CD8-positive, alpha-beta memory T cell (primary cell): Measurements from ENCODE around the gene PATJ. TPM values are rescaled to one million over a fixed set of nuclear protein-coding genes. Genes with fewer than 3 reads are reported as not detected.
A peak's percentile ranks its signal among the peaks of the same experiment; 100 is the strongest.

Experiments
- CTCF ChIA-PET: fragments of 350-600 bp; sonication (Branson Sonifier 250); formaldehyde crosslinking; loops from one replicate; lab custom pipeline; 2021; ENCODE audit warnings: antibody characterized with exemption; lab: Charles Lee
- POLR2A ChIA-PET: fragments of 350-600 bp; sonication (Branson Sonifier 250); formaldehyde crosslinking; loops from one replicate; lab custom pipeline; 2021; ENCODE audit warnings: antibody characterized with exemption; lab: Charles Lee
- DNase-seq, 5 donors: peaks; one replicate each; pipeline versions ENCODE4 v3.0.0 to v3.0.0-alpha.2; 2020 to 2022; ENCODE audit warnings: mixed read lengths in 1 of 5
- H3K27ac ChIP-seq: one replicate; pipeline ENCODE4 v1.7.0; 2013; ENCODE audit warnings: low read depth, mild to moderate bottlenecking, low read length, moderate library complexity
- H3K27me3 ChIP-seq: 2 replicates; pipeline ENCODE4 v1.7.0; 2013; ENCODE audit warnings: low read length, mild to moderate bottlenecking; ENCODE audit not compliant: insufficient read depth, poor library complexity, severe bottlenecking
- H3K36me3 ChIP-seq: 2 replicates; pipeline ENCODE4 v1.7.0; 2013; ENCODE audit warnings: mild to moderate bottlenecking, low read length, moderate library complexity; ENCODE audit not compliant: insufficient read depth
- H3K4me1 ChIP-seq: 2 replicates; pipeline ENCODE4 v1.7.0; 2013; ENCODE audit warnings: mild to moderate bottlenecking, low read length, moderate library complexity; ENCODE audit not compliant: insufficient read depth
- H3K4me3 ChIP-seq: 2 replicates; pipeline ENCODE4 v1.7.0; 2013; ENCODE audit warnings: mild to moderate bottlenecking, low read length
- H3K9me3 ChIP-seq: 2 replicates; pipeline ENCODE4 v1.7.0; 2013; ENCODE audit warnings: mild to moderate bottlenecking, low read length
- H3K27ac Mint-ChIP-seq, 8 donors: one replicate each; pipeline ENCODE4 v1.8.0; 2020 to 2021; ENCODE audit warnings: mixed read lengths in 8 of 8, mild to moderate bottlenecking in 6 of 8, inconsistent platforms in 3 of 8, moderate library complexity in 3 of 8
- H3K27me3 Mint-ChIP-seq, 2 donors: one replicate each; pipeline ENCODE4 v1.8.0; 2020 to 2021; ENCODE audit warnings: mixed read lengths in 2 of 2, mild to moderate bottlenecking in 1 of 2, moderate library complexity in 1 of 2
- H3K36me3 Mint-ChIP-seq, 3 donors: one replicate each; pipeline ENCODE4 v1.8.0; 2020 to 2021; ENCODE audit warnings: mixed read lengths in 3 of 3, inconsistent platforms in 1 of 3, mild to moderate bottlenecking in 1 of 3
- H3K4me1 Mint-ChIP-seq, 3 donors: one replicate each; pipeline ENCODE4 v1.8.0; 2020 to 2021; ENCODE audit warnings: mixed read lengths in 3 of 3, inconsistent platforms in 1 of 3, mild to moderate bottlenecking in 1 of 3
- H3K4me3 Mint-ChIP-seq, 7 donors: one replicate each; pipeline ENCODE4 v1.8.0; 2020 to 2021; ENCODE audit warnings: mixed read lengths in 7 of 7, mild to moderate bottlenecking in 6 of 7, moderate library complexity in 4 of 7, inconsistent platforms in 2 of 7
- H3K9me3 Mint-ChIP-seq, 5 donors: one replicate each; pipeline ENCODE4 v1.8.0; 2020 to 2022; ENCODE audit warnings: mixed read lengths in 5 of 5, mild to moderate bottlenecking in 3 of 5, moderate library complexity in 2 of 5, inconsistent platforms in 1 of 5
- polyA plus RNA-seq: library from polyadenylated mRNA; unstranded; fragments of 300-500 nt; fragmentation: Illumina TruSeq; gene quantifications from one replicate; pipeline ENCODE4 v1.2.3, GENCODE V29; 2021
- total RNA-seq, 2 experiments: library from RNA; stranded (reverse); gene quantifications; one replicate each; pipeline ENCODE4 v1.2.3, GENCODE V29; 2021

PATJ gene
- total and polyA plus RNA-seq, 3 experiments from 2014 or later, result 9.8 to 24.4 (median 10.3) TPM

DNA sequence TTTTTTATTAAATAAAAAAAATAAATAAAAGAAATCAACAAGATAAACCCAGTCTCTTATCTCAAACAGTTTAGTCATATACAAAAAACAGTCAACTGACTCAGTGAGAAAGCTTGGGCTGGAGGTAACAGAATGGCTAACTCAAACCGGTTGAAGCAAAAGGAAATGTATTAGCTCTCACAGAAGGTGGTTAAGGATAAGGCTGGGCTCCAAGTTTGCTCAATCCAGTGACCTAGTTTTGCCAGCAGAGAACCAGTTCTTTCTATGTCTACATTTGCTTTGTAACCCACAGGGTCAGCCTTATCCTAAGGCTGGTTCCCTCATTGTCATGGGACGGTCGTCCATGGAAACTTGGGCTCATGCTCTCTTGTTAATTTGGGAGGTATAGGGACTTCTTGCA is 307.9 kb downstream of the PATJ start:
- CTCF ChIA-PET, result no interaction called here

DNA sequence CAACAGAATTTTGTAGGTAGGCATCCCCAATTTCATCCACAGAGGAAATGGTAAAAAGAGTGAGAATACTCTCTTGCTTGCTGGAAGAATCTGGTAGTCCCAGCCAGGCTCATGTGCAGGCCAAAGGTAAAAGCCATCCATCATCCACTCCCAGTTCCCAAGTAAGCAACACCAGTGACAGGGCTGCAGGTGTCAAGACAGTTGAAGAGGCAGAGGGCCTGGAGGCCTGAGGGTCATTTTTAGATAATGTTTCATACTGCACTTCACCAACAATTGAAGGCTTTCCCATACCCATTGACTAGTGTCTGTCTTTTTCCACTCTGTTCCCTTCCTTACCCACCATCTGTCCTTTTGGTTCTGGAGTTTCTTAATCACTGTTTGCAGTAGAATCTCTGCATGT is 310.7 kb downstream of the PATJ start:
- POLR2A ChIA-PET, result no interaction called here
- no peaks in the 10 kb centered on the region for H3K4me1 ChIP-seq
- no peak overlapping the region for H3K27ac Mint-ChIP-seq

More for the DNA sequence above, 307.9 kb downstream of the PATJ start:
- H3K9me3 Mint-ChIP-seq, result no peaks in the 10 kb centered on the region
- no peaks in the 10 kb centered on the region for H3K4me1 ChIP-seq
- H3K4me3 ChIP-seq, result no peak overlapping the region
- H3K27me3 ChIP-seq, result no peaks in the 10 kb centered on the region
- no peaks in the 10 kb centered on the region for H3K9me3 ChIP-seq
- H3K27me3 Mint-ChIP-seq, result no peaks in the 10 kb centered on the region
- DNase-seq, result no peak
- POLR2A ChIA-PET, result no interaction called here
- peaks cover 16 to 64% (median 20%) of the 10 kb centered on the region in 3 donors for H3K36me3 Mint-ChIP-seq
- no peak overlapping the region for H3K27ac ChIP-seq
- peak overlapping the region in 1 of 8 donors; percentile 19 for H3K27ac Mint-ChIP-seq
- no peak overlapping the region for H3K4me3 Mint-ChIP-seq
- no peaks in the 10 kb centered on the region for H3K36me3 ChIP-seq
- H3K4me1 Mint-ChIP-seq, result no peaks in the 10 kb centered on the region

DNA sequence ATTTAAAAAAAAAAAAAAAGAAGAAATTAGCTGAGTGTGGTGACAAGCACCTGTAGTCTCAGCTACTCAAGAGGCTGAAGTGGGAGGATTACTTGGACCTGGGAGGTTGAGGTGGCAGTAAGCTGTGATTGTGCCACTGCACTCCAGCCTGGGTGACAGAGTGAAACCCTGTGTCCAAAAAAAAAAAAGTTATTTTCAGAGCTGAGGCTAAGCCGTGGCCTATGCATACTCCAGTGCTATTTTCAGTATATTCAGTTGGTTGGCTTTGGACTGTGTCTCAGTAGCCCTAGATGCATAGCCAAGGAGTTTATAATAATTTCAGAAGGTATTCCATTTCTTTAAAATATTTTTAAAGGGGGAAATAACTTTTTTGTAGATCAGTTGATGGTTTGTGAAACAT is 311.9 kb downstream of the PATJ start:
- H3K27ac ChIP-seq, result no peak overlapping the region
- H3K27me3 ChIP-seq, result no peaks in the 10 kb centered on the region
- DNase-seq, result no peak
- Mint-ChIP-seq H3K36me3 (peaks cover 12 to 55% (median 19%) of the 10 kb centered on the region in 3 donors), H3K4me1 (no peaks in the 10 kb centered on the region), H3K27ac (no peak overlapping the region), H3K9me3 (no peaks in the 10 kb centered on the region), H3K27me3 (no peaks in the 10 kb centered on the region), H3K4me3 (no peak overlapping the region)
- ChIA-PET CTCF (no interaction called here), POLR2A (no interaction called here)
- H3K9me3 ChIP-seq, result no peaks in the 10 kb centered on the region
- H3K4me1 ChIP-seq, result no peaks in the 10 kb centered on the region
- H3K36me3 ChIP-seq, result no peaks in the 10 kb centered on the region
- no peak overlapping the region for H3K4me3 ChIP-seq

More for the DNA sequence above, 310.7 kb downstream of the PATJ start:
- CTCF ChIA-PET, result no interaction called here
- H3K9me3 ChIP-seq, result no peaks in the 10 kb centered on the region
- no peaks in the 10 kb centered on the region for H3K36me3 ChIP-seq
- no peak for DNase-seq
- H3K9me3 Mint-ChIP-seq, result no peaks in the 10 kb centered on the region
- no peak overlapping the region for H3K4me3 Mint-ChIP-seq
- no peaks in the 10 kb centered on the region for H3K27me3 ChIP-seq
- no peak overlapping the region for H3K27ac ChIP-seq
- no peaks in the 10 kb centered on the region for H3K4me1 Mint-ChIP-seq
- H3K36me3 Mint-ChIP-seq, result peaks cover 12 to 59% (median 20%) of the 10 kb centered on the region in 3 donors
- H3K4me3 ChIP-seq, result no peak overlapping the region
- H3K27me3 Mint-ChIP-seq, result no peaks in the 10 kb centered on the region

DNA sequence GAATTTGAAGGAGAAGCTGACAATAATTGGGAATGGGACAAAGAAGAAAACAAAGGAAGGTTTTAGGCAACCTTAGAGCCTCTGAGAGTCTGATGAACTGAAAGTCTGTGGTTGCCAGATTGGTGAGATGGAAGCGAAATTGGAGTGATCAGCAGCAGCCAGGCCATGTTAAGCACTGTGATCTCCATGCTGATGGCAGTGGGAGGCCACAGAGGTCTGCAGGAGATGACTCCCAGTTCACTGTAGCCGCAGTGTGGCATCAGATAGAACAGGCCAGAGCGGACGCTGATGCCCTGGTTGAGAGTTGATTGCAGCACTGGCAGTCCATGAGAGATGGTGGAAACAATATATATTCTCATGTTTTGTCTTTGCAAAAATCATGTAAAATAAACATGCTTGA is 314.9 kb downstream of the PATJ start:
- no peaks in the 10 kb centered on the region for H3K27me3 ChIP-seq
- no peak overlapping the region for H3K27ac ChIP-seq
- H3K9me3 Mint-ChIP-seq, result no peaks in the 10 kb centered on the region
- CTCF ChIA-PET, result no interaction called here
- no peak overlapping the region for H3K4me3 ChIP-seq
- DNase-seq, result no peak
- H3K27ac Mint-ChIP-seq, result no peak overlapping the region
- no peak overlapping the region for H3K4me3 Mint-ChIP-seq
- H3K4me1 Mint-ChIP-seq, result no peaks in the 10 kb centered on the region
- POLR2A ChIA-PET, result no interaction called here
- H3K27me3 Mint-ChIP-seq, result no peaks in the 10 kb centered on the region
- H3K4me1 ChIP-seq, result no peaks in the 10 kb centered on the region
- no peaks in the 10 kb centered on the region for H3K9me3 ChIP-seq
- peaks cover 3 to 43% (median 11%) of the 10 kb centered on the region in 3 donors for H3K36me3 Mint-ChIP-seq
- no peaks in the 10 kb centered on the region for H3K36me3 ChIP-seq

GRCh38 chr1:62057641-62058290 is 315.5 kb downstream of the PATJ start:
- no peak overlapping the region for H3K4me3 Mint-ChIP-seq
- peaks cover 3 to 40% (median 12%) of the 10 kb centered on the region in 3 donors for H3K36me3 Mint-ChIP-seq
- no peak overlapping the region for H3K27ac Mint-ChIP-seq
- ChIA-PET CTCF (interaction anchor here (1.0 kb wide), 1 partner anchor 10 kb away, joined by 3 read pairs; no protein-coding TSS in a partner anchor), POLR2A (no interaction called here)
- Histone ChIP-seq H3K27me3 (no peaks in the 10 kb centered on the region), H3K4me3 (no peak overlapping the region), H3K4me1 (no peaks in the 10 kb centered on the region), H3K27ac (no peak overlapping the region), H3K36me3 (no peaks in the 10 kb centered on the region), H3K9me3 (no peaks in the 10 kb centered on the region)
- H3K9me3 Mint-ChIP-seq, result no peaks in the 10 kb centered on the region
- no peaks in the 10 kb centered on the region for H3K27me3 Mint-ChIP-seq
- DNase-seq, result no peak
- H3K4me1 Mint-ChIP-seq, result peaks cover 0 to 1% (median 0%) of the 10 kb centered on the region in 3 donors

DNA sequence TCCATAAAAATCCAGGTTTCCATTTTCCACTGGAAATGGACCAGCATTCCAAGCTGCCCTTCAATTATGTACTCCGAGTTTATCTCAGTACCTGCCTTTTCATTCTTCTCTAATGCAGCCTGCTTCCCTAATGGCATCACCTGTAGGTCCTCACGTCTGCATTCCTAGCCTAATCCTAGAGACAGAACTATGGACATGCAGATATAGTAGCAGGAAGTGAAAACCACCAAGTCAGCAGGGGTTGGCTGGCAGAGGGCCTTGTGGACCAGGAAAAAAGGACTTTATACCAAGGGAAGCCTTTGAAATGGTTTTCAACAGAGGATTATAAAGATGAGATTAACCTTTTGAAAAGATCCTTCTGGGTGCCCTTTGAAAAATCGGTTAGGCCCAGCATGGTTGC is 316.7 kb downstream of the PATJ start:
- H3K4me1 Mint-ChIP-seq, result peaks cover 0 to 2% (median 0%) of the 10 kb centered on the region in 3 donors
- H3K36me3 Mint-ChIP-seq, result peaks cover 7 to 37% (median 11%) of the 10 kb centered on the region in 3 donors
- H3K4me3 Mint-ChIP-seq, result no peak overlapping the region
- DNase-seq, result no peak
- no peaks in the 10 kb centered on the region for H3K9me3 ChIP-seq
- ChIA-PET CTCF (no interaction called here), POLR2A (no interaction called here)
- H3K27ac ChIP-seq, result no peak overlapping the region
- H3K36me3 ChIP-seq, result no peaks in the 10 kb centered on the region
- H3K27me3 ChIP-seq, result no peaks in the 10 kb centered on the region
- H3K4me3 ChIP-seq, result no peak overlapping the region
- H3K27me3 Mint-ChIP-seq, result no peaks in the 10 kb centered on the region
- no peaks in the 10 kb centered on the region for H3K9me3 Mint-ChIP-seq
- H3K4me1 ChIP-seq, result no peaks in the 10 kb centered on the region
- no peak overlapping the region for H3K27ac Mint-ChIP-seq

DNA sequence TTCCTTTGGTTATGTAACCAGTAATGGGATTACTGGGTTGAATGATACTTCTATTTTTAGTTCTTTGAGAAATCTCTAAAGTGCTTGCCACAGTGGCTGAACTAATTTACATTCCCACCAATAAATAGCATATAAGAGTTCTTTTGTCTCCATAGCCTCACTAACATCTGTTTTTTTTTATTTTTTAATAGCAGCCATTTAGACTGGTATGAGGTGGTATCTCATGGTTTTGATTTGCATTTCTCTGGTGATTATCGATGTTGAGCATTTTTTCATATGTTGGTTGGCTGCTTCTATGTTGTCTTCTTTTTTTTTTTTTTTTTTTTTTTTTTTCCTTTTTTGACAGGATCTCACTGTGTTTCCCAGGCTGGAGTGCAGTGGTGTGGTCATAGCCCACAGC is 319.8 kb downstream of the PATJ start:
- no peaks in the 10 kb centered on the region for H3K4me1 ChIP-seq
- Mint-ChIP-seq H3K4me1 (peaks cover 0 to 2% (median 0%) of the 10 kb centered on the region in 3 donors), H3K9me3 (peaks cover 0 to 4% (median 2%) of the 10 kb centered on the region in 5 donors), H3K36me3 (peaks cover 21 to 54% (median 21%) of the 10 kb centered on the region in 3 donors), H3K27ac (no peak overlapping the region), H3K27me3 (no peaks in the 10 kb centered on the region), H3K4me3 (no peak overlapping the region)
- no peak overlapping the region for H3K27ac ChIP-seq
- CTCF ChIA-PET, result no interaction called here
- no peaks in the 10 kb centered on the region for H3K36me3 ChIP-seq
- H3K9me3 ChIP-seq, result no peaks in the 10 kb centered on the region
- no peak overlapping the region for H3K4me3 ChIP-seq
- no peak for DNase-seq
- H3K27me3 ChIP-seq, result no peaks in the 10 kb centered on the region
- POLR2A ChIA-PET, result no interaction called here

DNA sequence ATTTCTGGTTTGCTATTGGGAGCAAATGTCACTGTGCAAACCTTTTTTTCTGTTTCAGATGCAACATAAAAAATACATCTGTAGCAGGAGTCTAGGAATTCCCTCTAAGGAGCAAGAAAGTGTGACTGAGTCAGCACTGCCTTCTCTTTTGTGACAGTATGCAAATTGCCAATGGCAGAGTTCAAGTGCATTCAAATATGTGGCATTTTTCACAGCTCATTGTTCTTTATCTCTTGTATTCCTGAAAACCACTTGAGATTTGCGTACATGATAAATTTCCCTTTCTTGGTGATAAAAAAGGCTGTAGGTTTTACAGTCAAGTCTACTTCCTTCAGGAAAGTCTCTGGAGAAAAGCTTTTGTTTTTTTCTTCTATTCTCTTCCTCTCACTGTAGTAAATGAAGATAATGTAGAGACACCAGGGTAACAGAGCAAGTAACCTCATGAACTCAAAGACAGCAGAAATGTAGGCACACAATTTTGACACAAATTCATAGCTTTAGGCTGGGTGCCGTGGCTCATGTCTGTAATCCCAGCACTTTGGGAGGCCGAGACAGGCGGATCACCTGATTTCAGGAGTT is 322.6 kb downstream of the PATJ start:
- H3K27me3 Mint-ChIP-seq, result no peaks in the 10 kb centered on the region

More for the DNA sequence above, 322.6 kb downstream of the PATJ start:
- H3K9me3 ChIP-seq, result no peaks in the 10 kb centered on the region
- Mint-ChIP-seq H3K4me1 (peaks cover 0 to 2% (median 0%) of the 10 kb centered on the region in 3 donors), H3K4me3 (no peak overlapping the region), H3K27ac (no peak overlapping the region), H3K9me3 (peaks cover 0 to 4% (median 2%) of the 10 kb centered on the region in 5 donors), H3K36me3 (peaks cover 18 to 54% (median 21%) of the 10 kb centered on the region in 3 donors)
- ChIA-PET POLR2A (no interaction called here), CTCF (interaction anchor here (1.5 kb wide), 1 partner anchor 18 kb away, joined by 3 read pairs; no protein-coding TSS in a partner anchor)
- DNase-seq, result no peak
- H3K36me3 ChIP-seq, result no peaks in the 10 kb centered on the region
- H3K27me3 ChIP-seq, result no peaks in the 10 kb centered on the region
- H3K27ac ChIP-seq, result no peak overlapping the region
- no peaks in the 10 kb centered on the region for H3K4me1 ChIP-seq
- H3K4me3 ChIP-seq, result no peak overlapping the region
